Measurements from ENCODE around the gene MZF1. TPM values are rescaled to one million over a fixed set of nuclear protein-coding genes. Genes with fewer than 3 reads are reported as not detected.

MZF1 gene
- total RNA-seq, 2 experiments from 2014 or later, result 21.0 to 21.1 TPM

GRCh38 chr19:58538257-58539168 is 34.6 kb downstream of the MZF1 start:
- H3K4me3 ChIP-seq (ENCODE audit: low read length), result peak overlapping the region; percentile 47
- H3K36me3 ChIP-seq (ENCODE audit: insufficient read depth, low read length), result no peaks in the 10 kb centered on the region
- ChIA-PET CTCF (no interaction called here), POLR2A (interaction anchor here (0.6 to 1.9 kb wide), 3 partner anchors 16 to 20 kb away, joined by 3 to 16 read pairs (median 5); partner anchors contain the start of genes CHMP2A and ZBTB45)
- peaks cover 19% of the 10 kb centered on the region for H3K4me1 ChIP-seq (ENCODE audit: insufficient read depth, low read length)
- Mint-ChIP-seq H3K27ac (peak overlapping the region; percentile 63), H3K36me3 (ENCODE audit: low read depth) (no peaks in the 10 kb centered on the region), H3K9me3 (no peaks in the 10 kb centered on the region), H3K27me3 (no peaks in the 10 kb centered on the region), H3K4me1 (ENCODE audit: low read depth) (peaks cover 20% of the 10 kb centered on the region), H3K4me3 (peak overlapping the region; percentile 74)
- intact Hi-C loops (cut with DNase I, micrococcal nuclease), result no loop called here
- H3K27ac ChIP-seq (ENCODE audit: low read depth in 1 of 2, low read length in 2 of 2), result no peak overlapping the region
- peaks cover 5 to 13% of the 10 kb centered on the region in 2 experiments for H3K27me3 ChIP-seq (ENCODE audit: control insufficient read depth in 1 of 2, insufficient read depth in 2 of 2, low read length in 2 of 2)
- peaks cover 0 to 3% of the 10 kb centered on the region in 2 experiments for H3K9me3 ChIP-seq (ENCODE audit: control insufficient read depth in 1 of 2, insufficient read depth in 1 of 2, low read length in 2 of 2)
- DNase-seq (peak in 8 of 14 experiments; percentile 32 to 64 (median 54)), ATAC-seq (ENCODE audit: poor library complexity) (peak; percentile 76)
- TF ChIP-seq CTCF (IDR thresholded peaks at IDR 0.05), result no peak

- Mint-ChIP-seq H3K9me3 (no peaks in the 10 kb centered on the region), H3K27ac (no peak overlapping the region)
- CTCF ChIA-PET, result no interaction called here
Observed at GRCh38 chr19:58536852-58537798, 36.0 kb downstream of the MZF1 start.

More at GRCh38 chr19:58536852-58537798, 36.0 kb downstream of the MZF1 start:
- Histone ChIP-seq H3K27me3 (ENCODE audit: control insufficient read depth in 1 of 2, insufficient read depth in 2 of 2, low read length in 2 of 2) (peaks cover 5 to 13% of the 10 kb centered on the region in 2 experiments), H3K4me1 (ENCODE audit: insufficient read depth, low read length) (peaks cover 16% of the 10 kb centered on the region), H3K36me3 (ENCODE audit: insufficient read depth, low read length) (no peaks in the 10 kb centered on the region), H3K9me3 (ENCODE audit: control insufficient read depth in 1 of 2, insufficient read depth in 1 of 2, low read length in 2 of 2) (peaks cover 0 to 3% of the 10 kb centered on the region in 2 experiments), H3K4me3 (ENCODE audit: low read length) (no peak overlapping the region), H3K27ac (ENCODE audit: low read depth in 1 of 2, low read length in 2 of 2) (no peak overlapping the region)
- Mint-ChIP-seq H3K27me3 (no peaks in the 10 kb centered on the region), H3K36me3 (ENCODE audit: low read depth) (no peaks in the 10 kb centered on the region), H3K4me1 (ENCODE audit: low read depth) (peaks cover 15% of the 10 kb centered on the region), H3K4me3 (peak overlapping the region; percentile 7)
- POLR2A ChIA-PET, result interaction anchor here (1.5 to 1.9 kb wide), 2 partner anchors 17 to 18 kb away, joined by 5 to 16 read pairs; partner anchors contain the start of genes CHMP2A and ZBTB45
- ATAC-seq (ENCODE audit: poor library complexity), result no peak
- intact Hi-C loops (cut with DNase I, micrococcal nuclease), result loop anchor here in 1 of 2 experiments (2.0 kb wide), 1 partner anchor 16 kb away; no protein-coding TSS in a partner anchor
- no peak for DNase-seq
- no peak for TF ChIP-seq CTCF (IDR thresholded peaks at IDR 0.05)
